C4-2B (cell line): Measurements from ENCODE around the gene MYL2.

ENCODE experiments used
- CTCF ChIP-seq: fragments of 450-650 bp; conservative IDR thresholded peaks from 2 replicates; pipeline ENCODE4 v1.5.1; 2017; ENCODE audit warnings: mild to moderate bottlenecking
- ZFX ChIP-seq: fragments of 450-650 bp; IDR thresholded peaks from 2 replicates; pipeline ENCODE4 v1.6.1; 2017

GRCh38 chr12:110923192-110923591 lies 2.8 kb upstream of the MYL2 start:
- TF ChIP-seq CTCF (no peak), ZFX (no peak)
